ENCODE measurements around the gene ASB3.

ASB3 gene

GRCh38 chr2:53641290-53641689, 145.5 kb downstream of the ASB3 start:
- DNase-seq = no peak

GRCh38 chr2:53640466-53640865, 146.3 kb downstream of the ASB3 start:
- no peak for DNase-seq

- no peak for DNase-seq
These were observed 150.2 kb downstream of the ASB3 start for GRCh38 chr2:53636596-53636995.

- no peak for DNase-seq
These were observed 150.6 kb downstream of the ASB3 start for GRCh38 chr2:53636109-53636508.

- no peak for DNase-seq
These were observed 151.1 kb downstream of the ASB3 start for GRCh38 chr2:53635694-53636093.

GRCh38 chr2:53633441-53633840, 153.3 kb downstream of the ASB3 start:
- DNase-seq = no peak

DNA sequence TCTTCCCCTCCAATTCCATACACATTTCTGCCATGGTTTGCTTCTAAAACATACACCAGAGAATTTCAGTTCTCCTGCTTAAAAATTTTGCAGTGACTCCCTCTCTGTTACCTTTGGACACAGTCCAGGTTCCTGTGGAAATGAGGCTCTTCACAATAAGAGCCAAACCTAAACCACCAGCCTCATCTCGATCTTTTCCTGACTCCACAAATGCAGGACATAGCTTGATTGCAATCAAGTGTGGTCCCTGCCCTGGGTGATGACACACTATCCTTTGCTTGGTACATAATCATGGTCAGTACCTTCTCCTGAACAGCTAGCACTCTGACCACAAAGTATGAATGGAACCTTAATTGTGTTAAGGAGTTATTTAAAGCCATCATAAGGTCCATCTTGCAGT, 154.0 kb downstream of the ASB3 start:
- DNase-seq = no peak

- no peak for DNase-seq
These were observed 154.7 kb downstream of the ASB3 start for GRCh38 chr2:53632126-53632460.

- no peak for DNase-seq
These were observed 155.2 kb downstream of the ASB3 start for GRCh38 chr2:53631313-53632125.

DNA sequence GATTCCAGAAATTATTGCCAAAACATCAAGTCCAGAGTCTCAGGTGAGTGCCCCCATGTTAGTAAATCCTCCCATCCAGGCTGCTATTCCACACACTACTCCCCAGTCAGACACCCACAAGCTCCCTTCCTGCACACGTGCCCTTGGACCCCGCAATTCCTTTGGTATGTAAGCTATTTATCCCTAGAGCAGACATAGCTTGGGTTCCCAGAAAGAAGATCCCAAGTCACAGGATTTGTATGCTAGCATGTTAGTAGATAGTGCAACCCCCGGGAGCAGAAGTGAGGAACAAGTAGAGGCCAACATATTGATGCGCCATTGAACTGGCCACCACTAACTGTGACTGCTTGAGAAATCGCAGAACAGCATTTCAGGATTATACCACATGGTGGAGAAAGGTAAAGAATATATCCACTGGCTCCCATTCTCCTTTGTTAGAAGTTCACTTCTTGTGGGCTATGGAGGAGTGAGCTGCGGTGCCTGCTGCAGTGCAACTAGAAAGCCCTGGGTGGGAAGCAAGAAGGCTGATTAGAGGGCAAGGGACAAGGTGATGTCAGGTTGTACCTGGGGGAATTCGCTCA, 156.6 kb downstream of the ASB3 start:
- DNase-seq = no peak

- no peak for DNase-seq
These were observed 157.3 kb downstream of the ASB3 start for GRCh38 chr2:53629501-53629900.

- no peak for DNase-seq
These were observed 157.8 kb downstream of the ASB3 start for GRCh38 chr2:53629001-53629400.

- DNase-seq = no peak
These were observed 164.6 kb downstream of the ASB3 start for GRCh38 chr2:53622141-53622540.

DNA sequence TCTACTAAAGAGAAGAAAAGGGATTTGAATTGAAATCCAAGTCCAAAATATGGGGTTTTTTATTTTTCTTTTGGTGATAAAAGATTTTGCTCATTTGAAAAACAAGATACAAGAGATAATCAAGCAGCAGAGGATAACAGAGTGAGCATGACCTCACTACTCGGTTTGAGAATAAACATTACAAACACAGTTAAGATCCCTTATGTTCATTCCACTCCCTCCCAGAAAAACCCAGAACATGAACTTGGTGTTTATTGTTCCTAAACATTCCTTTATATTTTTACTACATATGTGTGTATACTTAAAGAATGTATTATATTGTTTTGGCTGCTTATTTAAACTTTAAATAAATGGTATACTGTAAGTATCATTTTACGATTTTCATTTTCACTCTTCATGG, 165.8 kb downstream of the ASB3 start:
- DNase-seq = no peak

Measured in NCI-H524 treated with DMSO at 0.1 percent for 48 hours (cell line).